GM18507 (cell line): Measurements from ENCODE around the gene EVI2A.
"Not testable (repeated sequence)": the region's sequence is repeated elsewhere in the genome, so short reads cannot be mapped to it uniquely, and the experiment has no call there.

ENCODE experiments used
- DNase-seq: peaks from one replicate; pipeline ENCODE4 v3.0.0; 2011; ENCODE audit warnings: low read depth; ENCODE audit not compliant: insufficient read length; ENCODE audit errors: extremely low spot score
- FAIRE-seq: peaks from 2 replicates; lab custom pipeline; 2011; peaks lifted over from hg19 to GRCh38; lab: Jason Lieb, UNC

EVI2A gene

GRCh38 chr17:31321481-31321880 lies at the start of gene EVI2A:
TSS of gene EVI2A (minus strand) at chr17:31321622. CDS start at chr17:31319013, 2,609 bp downstream.
- FAIRE-seq (peak; percentile 94), DNase-seq (peak; percentile 33)

- DNase-seq (no peak), FAIRE-seq (no peak)
These were observed 47.8 kb upstream of the EVI2A start for GRCh38 chr17:31369266-31369665.

DNA sequence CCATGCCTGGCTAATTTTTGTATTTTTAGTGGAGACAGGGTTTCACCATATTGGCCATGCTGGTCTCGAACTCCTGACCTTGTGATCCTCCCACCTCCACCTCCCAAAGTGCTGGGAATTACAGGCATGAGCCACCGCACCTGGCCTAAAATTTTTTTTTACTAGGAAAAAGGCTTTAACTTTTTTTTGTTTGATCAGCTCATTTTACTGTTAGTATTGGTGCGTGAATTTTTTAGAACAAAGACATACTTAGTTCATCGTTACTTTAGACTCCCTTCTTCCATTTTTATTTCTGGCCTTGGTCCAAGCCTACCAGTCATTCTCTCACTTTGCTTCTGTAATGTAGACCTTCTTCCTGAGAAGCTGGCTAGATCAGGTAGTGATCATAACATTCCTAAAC lies 44.7 kb upstream of the EVI2A start:
- no peak for DNase-seq
- FAIRE-seq = no peak

DNA sequence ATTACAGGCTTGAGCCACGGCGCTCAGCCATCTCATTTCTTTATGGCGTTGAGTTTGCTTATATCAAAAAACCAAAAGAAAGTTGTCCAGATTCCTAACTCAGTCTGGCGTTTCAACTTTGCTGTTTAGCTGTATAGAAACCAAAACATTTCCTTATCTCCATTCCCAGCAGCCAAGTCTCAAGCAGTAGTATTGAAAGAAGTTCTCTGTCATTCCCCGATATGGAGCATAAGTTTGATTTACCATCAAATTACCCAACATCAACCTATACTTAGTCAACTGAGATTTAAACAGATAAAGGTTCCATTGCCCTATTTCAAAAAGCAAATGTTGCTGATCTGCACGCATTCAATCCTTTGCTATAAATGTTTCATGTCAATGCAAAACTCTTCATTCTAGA lies 42.6 kb upstream of the EVI2A start:
- no peak for FAIRE-seq
- no peak for DNase-seq

- FAIRE-seq = no peak
- DNase-seq = no peak
These were observed 36.5 kb upstream of the EVI2A start for GRCh38 chr17:31357839-31358394.

- FAIRE-seq (no peak), DNase-seq (no peak)
These were observed 35.7 kb upstream of the EVI2A start for GRCh38 chr17:31357091-31357490.

GRCh38 chr17:31355935-31356334 lies 34.5 kb upstream of the EVI2A start:
- FAIRE-seq (peak; percentile 9), DNase-seq (no peak)

- DNase-seq (no peak), FAIRE-seq (no peak)
These were observed 28.0 kb upstream of the EVI2A start for GRCh38 chr17:31349454-31349853.

DNA sequence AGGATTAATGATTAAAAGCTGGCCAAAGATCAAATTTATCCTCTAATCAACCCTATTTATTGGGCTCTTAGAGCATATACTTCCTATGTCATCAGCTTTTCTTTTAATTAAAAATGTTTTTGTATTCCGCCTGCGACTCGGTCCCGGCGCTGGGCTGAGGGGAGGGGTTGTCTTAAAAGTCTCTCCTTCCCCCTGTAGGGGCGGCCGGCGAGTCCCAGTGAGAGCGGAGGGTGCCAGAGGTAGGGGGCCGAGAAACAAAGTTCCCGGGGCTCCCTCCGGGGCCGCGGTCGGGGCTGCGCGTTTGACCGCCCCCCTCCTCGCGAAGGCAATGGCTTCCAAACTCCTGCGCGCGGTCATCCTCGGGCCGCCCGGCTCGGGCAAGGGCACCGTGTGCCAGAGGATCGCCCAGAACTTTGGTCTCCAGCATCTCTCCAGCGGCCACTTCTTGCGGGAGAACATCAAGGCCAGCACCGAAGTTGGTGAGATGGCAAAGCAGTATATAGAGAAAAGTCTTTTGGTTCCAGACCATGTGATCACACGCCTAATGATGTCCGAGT lies 23.8 kb upstream of the EVI2A start:
- FAIRE-seq, DNase-seq: not testable (repeated sequence)

DNA sequence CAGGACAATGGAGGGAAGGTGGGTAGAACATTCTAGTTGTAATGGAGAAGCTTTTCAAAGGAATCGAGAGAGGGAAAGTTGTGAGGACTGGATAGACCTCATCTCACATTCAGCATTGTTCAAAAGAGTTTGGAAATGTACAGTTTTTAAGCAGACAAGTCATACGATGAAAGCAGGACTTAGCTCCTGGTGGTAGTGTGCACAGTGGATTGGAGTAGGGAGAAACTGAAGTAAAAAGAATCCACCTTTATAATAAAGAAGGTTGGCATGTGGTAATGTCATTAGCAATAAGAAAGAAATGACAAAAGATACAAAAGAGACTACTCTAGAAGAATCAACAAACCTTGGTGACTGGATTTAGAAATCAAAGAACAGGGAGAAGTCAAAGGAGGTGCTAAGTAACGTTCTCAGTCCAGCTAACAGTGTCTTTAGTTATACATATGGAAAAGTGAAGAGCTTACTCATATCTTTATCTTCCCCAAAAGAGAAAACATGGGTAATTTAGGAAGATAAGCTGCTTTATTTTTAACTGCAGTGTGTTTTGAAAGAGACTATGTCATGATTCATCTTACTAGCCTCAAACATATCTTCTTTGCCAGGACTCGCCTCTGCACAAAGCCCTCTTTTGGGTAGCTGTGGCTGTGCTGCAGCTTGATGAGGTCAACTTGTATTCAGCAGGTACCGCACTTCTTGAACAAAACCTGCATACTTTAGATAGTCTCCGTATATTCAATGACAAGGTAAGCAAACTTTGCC lies 18.7 kb upstream of the EVI2A start:
- no peak for FAIRE-seq

DNA sequence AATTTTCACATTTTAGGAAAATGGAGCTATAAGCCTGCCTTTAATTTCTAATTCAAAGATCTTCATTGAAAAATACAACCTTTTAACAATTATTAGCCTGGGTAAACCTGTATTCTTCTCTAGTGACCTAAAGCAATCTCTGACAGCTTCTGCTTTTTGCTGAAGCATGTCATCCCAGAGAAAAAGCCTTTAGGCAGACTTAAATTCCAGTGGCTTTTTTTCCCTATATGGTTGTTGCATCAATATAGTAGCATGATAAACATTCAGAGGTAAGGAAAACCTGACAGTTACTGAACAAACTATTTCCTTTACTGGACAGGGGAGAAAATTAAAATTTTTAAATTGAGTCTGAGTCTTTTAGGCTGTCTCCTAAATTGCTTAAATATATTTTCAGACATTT lies 7.8 kb upstream of the EVI2A start:
- FAIRE-seq = no peak
- no peak for DNase-seq

More for the DNA sequence above, 18.7 kb upstream of the EVI2A start:
- DNase-seq = no peak

DNA sequence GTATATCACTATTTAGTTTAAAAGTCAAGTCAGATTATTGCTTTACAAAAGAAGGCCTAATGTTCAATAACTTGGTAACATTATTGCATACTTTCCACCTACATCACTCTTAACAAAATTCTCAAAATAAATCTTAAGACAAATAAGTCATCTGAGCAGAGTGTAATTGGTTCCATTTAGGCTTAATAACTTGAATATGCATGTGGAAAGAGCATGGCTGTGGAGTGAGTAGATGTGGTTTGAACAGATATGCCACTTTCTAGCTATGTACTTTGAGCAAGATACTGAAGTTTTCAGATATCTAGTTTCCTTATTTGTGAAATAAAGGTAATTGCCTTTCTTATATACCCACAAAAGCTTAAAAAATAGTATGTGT lies 6.7 kb upstream of the EVI2A start:
- DNase-seq (no peak), FAIRE-seq (no peak)

GRCh38 chr17:31327534-31328159 lies 6.2 kb upstream of the EVI2A start:
- DNase-seq = no peak
- no peak for FAIRE-seq

- peak; percentile 51 for FAIRE-seq
These were observed 2.1 kb upstream of the EVI2A start for GRCh38 chr17:31323551-31323950.

GRCh38 chr17:31321966-31322365 lies 544 bp upstream of the EVI2A start:
- DNase-seq (no peak), FAIRE-seq (no peak)

More at GRCh38 chr17:31323551-31323950, 2.1 kb upstream of the EVI2A start:
- DNase-seq = no peak

DNA sequence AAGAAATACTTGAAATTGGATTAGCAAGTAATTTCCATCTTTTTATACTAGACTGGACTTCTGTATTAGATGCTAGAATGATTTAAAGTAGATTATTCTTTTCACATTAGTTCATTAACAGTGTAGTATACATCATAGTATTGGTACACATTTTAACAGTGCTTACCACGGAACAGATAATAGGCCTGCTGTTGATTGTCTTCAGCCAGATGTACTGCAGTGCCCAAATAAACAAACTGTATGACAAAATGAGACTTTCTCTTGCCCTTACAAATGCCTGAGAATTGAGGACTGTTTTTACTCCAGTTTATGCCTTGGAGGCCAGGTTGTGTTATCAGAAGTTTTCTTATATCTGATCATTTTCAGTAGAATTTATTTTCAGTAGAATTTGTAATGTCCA lies 631 bp downstream of the EVI2A start:
- no peak for FAIRE-seq
- DNase-seq = no peak

DNA sequence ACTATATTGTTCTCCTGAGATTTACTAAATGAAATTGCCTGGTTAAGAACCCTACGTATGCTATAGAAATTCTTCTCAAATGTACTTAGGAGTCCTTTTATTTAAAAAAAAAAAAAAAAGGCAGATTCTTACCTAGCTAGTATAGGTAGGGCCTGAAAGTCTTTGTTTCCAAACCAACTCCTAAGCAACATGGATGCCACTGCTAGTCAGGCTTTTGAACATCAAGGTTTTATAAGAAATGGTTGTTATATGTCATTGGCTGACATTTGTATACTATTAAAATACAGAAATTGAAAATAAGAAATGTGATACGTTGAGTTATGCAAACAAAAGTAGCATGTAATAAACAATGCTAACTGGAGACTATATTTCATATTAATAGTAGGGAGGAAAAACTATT lies 1.2 kb downstream of the EVI2A start:
- peak; percentile 45 for FAIRE-seq
- no peak for DNase-seq

DNA sequence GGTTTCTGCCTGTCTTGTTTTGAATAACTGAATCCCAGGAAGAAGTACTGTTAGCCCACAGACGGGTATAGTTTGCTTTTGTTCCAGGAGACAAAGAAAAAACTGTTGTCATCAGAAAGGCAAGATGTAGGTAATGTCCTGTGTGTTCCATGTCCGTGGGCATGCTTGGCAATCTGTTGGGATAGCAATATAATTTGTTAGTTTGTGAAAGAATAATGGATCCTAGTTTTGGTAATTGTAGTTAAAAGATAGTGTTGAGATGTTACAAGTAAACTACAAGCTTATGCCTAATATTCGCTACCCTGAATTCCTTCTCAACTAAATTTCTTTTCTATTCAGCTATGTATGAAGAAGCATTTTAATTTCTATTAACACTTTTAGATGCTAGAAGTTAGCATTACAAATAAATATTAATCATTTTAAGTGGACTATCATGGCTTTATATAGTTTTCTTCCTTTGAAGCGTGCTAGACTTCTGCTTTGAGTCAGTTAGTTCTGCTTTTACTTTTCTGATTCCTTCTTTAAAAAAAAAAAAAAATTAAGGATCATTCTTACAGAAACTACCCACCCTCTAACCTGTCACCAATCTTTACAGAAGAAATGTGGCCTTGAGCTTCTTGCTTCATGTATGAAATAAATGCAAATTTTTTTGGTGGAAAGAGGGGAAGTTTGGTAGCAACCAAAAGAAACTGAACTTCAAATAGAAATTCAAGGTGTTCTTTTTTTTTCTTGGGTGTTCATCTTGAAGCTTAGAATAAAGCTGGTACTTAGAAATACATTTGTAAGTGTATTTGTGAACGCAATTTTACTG lies 2.4 kb downstream of the EVI2A start:
- DNase-seq (no peak), FAIRE-seq (no peak)

DNA sequence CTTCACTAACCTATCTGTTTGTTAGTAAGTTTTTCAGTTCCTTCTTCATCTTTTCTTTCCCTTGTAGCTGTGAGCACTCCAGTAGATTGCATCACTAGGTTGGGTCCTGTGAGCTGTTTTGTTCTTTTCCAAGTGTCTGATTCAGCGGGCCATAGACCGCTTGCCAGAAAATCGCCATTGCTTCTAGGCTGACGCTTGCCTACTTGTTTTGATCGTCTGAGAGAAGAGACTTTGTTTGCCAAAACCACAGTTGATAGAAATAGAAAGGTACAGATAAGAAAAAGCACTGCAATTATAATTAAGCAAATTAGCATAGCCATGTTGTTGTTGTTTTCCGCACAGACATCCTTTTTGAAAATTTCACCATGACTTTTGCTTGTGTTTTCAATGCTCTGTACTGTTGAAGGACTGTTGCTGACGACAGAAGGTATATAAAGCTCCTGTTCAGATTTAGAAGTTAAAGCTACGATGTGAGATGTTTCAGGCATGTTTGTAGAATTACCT lies 3.1 kb downstream of the EVI2A start:
- DNase-seq (no peak), FAIRE-seq (peak; percentile 87)

DNA sequence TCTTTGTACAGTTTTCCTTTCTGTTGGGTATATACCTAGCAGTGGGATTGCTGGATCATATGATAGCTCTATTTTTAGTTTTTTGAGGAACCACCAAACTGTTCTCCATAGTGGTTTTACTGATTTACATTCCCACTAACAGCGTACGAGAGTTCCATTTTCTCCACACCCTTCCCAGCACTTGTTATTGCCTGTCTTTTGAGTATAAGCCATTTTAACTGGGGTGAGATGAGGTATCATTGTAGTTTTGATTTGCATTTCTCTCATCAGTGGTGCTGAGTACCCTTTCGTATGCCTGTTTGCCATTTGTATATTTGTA lies 6.7 kb downstream of the EVI2A start:
- FAIRE-seq = no peak
- DNase-seq = no peak
